ENCODE measurements around the gene GATA2.

GATA2 gene

DNA sequence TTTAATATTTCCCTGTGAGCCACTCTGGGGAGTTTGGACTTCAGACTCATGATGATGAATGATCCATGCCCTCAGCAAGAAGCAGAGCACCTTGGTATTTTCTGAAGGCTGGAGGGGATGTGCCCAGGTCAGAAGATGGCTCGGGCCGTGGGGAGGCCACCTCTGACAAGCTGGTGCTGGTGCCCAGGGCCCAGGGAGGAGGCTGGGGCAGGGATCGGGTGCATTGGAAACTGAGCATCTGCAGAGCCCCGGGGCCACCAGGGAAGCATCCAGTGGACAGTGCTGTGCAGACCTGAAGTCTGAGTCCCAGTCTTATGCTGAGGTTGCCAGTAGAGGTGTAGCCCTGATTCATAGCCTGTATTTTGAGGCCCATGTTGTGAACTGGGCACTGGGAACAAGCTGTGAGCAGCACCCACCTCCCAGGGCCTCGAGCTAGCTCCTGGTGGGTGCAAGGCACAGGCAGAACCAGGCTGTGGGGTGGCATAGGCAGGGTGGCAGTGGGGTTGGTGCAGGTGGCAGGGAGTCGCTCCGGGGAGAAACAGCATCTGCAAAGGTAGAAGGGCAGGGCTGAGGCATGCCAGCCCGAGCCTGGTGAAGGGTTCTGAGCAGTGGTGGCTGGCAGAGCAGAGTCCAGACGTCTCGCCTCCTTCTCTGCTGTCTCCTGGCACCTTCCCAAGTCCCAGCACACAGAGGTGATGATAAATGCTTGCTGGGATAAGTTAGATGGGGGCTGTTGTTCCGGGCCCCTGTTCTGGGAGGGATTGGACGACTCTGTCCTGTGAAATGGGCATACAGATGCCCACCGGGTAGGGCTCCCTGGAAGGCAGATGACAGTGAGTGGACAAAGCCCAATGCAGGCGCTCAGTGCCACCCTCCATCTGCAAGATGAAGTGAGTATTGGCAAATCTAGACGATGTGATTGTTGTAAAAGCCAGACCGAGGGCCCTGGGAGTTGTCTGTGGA, 36.9 kb downstream of the GATA2 start:
- no peak for DNase-seq

DNA sequence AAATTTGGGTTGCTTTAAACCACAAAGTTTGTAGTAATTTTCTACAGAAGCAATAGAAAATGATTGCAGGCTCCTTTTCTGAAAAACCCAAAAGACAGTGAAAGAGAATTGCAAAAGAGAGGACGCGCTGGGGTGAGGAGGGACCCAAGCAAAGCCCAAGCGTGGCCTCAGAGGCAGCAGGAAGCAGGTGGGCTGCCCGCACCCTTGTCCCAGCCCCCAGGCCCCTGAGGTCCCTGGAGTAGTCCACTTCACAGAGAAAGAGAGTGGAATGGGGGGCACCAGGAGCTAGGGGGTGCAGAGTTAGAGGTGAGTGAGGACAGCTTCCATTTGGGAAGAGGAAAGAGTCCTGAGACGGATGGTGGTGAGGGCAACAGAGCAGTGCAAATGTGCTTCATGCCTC, 37.9 kb downstream of the GATA2 start:
- no peak for DNase-seq

DNA sequence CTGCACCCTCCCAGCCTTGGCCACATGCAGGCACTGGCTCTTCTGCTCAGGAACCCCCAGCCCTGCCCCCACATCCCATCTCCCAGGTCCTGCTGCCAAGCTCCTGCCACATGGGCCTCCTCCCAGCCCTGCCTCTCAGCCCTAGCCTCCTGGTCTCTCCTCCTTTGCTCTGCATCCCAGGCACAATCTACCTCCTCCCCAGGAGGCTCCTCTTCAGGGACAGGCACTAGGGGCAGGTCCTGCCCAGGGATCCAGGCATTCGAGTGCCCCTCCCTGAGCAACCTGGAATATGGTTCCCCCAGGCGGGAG, 38.7 kb downstream of the GATA2 start:
- no peak for DNase-seq

DNA sequence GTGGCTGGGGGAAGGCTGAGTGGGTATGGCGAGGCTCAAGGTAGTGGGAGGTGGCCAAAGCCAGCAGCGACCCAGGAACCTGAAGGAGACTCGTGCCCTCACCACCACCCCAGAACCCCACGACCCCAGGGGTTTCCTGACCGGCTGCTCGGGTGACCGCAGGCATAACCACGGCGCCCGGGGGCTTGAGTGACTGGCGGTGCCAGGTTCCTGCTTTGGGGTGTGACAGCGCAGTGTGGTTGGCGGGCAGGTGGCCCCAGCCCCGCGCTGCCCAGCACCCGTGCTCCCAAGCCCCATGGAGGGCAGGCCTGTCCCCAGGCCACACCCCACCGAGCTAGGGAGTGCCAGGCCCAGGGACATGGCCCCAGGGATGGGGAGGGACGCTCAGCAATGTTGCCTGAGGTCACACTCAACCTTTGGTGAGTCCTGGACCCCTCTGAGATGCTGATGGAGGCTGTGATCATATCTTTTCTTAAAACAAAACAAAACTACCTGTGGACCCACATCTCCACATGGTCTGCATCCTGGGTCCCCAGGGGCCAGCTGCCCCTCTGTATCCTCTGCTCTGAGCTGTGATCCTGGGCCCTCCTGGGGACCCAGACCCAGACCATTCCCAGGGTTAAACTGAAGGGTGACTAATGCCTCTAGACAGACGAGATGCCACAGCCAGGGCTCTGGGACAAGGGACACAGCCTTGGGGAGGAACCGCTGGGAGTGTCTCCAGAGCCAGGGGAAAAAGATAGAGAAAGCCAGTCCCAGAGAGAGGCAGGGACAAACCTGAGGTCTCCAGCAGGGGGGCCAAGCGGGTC, 39.3 kb downstream of the GATA2 start:
- no peak for DNase-seq

DNA sequence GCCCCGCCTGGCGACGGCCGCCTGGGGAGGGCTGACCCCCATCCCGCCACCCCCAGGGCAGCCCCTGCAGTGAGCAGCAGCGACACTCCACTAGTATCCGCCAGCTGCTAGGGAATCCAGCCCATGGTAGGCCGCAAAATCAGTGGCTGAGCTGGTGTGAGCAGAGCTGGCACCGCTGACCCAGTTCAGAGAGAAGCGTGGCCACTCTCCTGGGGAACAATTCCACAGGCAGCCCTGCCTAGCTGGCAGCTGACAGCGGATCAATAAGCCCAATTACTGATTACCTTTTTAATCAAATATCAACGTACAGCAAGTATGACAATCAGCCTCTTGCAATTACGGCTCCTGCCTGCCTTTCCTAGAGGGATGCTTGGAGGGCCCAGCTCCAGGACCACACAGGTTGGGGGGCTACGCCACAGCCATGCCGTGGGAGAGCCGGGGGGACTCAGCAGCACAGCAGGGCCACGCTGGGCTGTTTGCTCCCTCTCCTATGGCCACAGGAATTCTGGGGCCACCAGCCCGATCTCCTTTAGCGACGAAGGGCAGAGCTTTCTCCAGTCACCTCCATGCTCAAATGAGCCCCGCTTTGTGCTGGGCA, 40.2 kb downstream of the GATA2 start:
- no peak for DNase-seq

DNA sequence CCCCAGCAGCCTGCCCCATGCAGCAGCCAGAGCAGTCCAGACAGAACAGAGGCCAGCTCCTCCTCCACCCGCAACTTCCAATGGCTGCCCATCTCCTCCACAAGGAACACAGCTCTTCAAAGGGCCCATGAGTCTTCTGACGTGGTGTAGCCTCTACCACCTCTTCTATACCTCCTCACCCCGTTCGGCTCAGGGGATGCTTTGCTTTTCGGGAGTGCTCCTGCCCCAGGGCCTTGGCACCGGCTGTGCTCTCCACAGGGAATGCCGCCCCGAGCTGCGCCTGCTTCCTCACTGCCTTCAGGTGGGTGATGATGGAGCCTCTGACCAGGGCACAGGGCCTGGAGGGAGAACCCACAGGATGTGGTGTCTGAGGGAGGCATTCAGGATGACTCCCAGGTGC, 40.9 kb downstream of the GATA2 start:
- DNase-seq = no peak

DNA sequence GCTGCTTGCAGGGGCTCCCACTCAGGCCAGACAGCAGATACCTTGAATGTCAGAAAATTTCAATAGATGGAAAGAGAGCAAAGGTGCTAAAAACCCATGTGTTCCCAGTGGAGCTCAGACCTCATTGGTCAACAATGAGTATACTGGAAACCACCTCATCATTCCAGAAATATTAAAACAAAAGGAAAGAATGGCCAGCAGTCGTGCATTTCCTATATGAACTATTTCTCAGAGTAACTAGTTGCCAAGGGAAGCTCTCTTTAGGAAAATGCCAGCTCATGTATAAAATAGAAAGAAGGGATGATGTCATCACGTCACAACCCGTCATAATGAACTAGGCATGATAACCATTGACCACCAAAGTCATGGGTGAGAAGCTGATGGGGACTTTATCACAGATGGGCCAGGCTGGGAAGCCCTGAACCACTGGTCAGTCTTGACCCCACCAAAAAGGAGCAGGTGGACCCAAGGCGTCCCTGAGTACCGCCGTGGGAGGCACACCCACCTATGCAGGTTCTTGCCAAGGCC, 43.8 kb downstream of the GATA2 start:
- DNase-seq = no peak

DNA sequence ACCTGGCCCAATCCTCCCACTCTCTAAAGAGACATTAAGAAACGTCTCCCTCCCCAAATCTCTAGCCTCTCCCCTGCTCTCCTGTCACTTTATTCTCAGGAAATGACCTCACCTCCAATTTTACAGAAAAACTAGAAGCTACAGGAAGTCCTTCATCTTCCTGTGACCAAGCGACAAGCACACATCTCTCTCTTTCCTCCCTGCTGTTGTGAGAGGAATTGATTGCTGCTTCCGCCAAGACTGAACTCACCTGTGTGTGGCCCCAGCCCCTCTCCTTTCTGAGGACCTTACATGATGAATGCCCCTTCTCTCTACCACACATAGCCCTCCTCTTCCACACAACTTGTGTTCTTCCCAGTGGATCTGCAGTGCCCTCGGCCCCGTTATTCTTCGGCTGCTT, 44.5 kb downstream of the GATA2 start:
- DNase-seq = no peak

DNA sequence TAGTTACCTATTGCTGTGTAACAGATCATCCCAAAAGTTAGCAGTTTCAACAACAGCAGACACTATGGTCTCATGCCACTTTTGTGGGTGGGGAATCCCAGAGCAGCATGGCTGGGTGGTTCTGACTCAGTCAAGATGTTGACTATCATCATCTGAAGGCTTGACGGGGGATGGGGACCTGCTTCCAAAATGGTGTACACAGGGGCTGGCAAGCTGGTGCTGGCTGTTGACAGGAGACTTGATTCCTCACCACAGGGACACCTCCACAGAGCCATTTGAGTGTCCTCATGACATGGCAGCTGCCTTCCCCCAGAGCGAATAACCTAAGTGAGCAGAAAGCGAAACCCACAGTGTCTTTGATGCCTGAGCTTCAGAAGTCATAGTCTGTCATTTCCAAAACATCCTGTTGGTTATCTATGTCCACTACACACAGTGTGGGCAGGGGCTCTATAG, 45.4 kb downstream of the GATA2 start:
- DNase-seq = no peak

DNA sequence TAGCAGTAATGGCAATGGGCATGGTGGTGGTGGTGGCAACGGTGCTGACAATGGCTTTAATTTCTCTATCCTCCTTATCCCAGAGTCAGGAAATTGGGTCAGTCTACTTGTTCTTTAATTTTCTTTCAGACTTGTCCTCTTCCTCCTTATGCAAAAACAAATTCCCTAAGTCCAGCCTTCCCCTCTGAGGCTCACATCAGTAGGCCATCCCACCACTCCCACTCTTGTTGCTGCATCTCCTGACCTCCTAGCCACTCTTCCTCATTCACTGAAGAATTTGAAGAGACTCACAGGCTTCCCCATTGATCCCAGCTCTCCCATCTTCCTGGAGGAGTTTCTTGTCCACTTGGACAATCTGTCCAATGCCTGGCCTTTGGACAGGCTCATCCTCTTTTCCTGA, 46.2 kb downstream of the GATA2 start:
- DNase-seq = no peak

DNA sequence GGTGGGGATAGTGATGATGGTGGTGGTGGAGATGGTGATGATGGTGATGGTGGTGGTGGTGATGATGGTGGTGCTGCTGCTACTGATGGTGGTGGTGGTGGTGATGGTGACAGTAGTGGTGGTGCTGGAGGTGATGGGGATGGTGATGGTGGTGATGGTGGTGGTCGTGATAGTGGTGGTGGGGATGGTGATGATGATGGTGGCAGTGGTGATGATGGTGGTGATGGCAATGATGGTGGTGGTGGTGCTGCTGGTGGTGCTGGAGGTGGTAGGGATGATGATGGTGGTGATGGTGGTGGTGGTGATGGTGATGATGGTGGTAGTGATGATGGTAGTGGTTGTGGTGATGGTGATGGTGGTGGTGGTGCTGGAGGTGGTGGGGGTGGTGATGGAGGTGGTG, 47.6 kb downstream of the GATA2 start:
- no peak for DNase-seq

DNA sequence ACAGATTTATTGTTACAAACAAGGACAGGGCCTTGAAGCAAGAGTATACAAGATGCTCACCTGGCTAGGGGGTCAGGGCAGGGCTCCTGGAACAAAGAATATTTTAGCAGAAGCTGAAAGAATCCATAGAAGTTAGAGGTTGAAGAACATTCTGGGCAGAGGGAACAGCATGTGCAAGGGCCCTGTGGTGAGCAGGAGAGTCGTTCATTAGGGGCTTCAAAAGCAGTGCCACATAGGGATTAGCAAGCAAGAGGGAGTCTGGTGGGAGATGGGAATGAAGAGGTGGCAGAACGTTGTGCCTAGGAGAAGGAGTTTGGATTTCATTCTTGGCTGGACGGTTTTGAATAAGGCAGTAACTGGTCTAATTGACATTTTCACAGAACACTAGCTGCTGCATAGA, 49.2 kb downstream of the GATA2 start:
- no peak for DNase-seq

DNA sequence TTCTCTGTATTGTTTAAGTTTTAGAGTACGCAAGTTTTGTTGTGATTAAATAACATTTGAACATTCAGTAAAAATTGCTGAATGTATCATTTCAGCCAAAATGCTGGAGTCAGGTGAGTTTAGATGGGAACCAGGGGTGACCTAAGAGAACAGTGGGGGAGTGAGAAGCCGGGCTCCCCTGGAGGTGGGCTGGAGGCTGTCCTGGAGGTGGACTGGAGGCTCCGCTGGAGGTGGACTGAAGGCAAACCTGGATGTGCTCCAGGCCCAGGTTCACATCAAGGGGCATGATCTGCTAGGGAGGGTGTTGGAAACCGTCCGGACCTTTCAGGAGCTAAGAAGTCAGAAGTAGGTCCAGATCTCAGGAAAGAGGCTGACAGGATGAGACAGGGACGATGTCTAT, 50.1 kb downstream of the GATA2 start:
- DNase-seq = no peak

DNA sequence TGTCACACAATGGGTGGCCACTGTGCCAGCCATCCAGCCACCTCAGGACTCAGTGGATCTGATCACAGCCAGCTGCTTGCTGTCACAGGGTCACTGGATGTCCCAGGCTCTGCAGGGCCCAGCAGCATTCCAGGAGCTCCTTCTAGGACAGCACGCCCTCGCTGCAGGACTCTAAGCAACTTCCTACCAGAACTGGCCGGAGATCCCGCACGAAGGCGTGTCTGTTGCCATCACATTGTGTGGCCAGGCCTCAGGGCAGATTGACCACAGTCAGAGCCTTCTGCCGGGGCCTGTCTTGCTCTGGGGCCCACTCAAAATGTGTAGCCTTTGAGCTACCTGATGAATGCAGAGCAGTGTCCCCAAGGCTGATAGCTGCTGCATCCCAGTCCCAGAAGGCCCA, 50.9 kb downstream of the GATA2 start:
- no peak for DNase-seq

DNA sequence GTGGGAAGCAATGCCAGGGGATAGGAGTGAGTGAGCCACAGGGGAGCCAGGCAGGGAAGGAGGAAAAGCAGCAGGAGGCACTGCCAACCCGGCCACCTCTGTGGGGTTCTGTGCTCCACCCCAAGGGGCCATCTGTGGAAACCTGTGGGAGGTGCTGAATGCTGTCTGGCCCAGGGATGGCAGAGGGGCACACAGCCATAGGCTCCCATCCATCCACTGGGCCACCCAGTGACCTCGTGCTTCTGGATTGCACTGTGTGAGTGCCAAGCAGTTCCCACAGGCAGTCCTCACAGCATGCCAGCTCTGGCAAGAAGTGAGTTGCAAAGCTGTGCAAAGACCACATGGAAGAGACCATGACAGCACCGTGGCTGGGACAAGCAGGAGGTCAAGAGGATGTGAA, 53.8 kb downstream of the GATA2 start:
- peak; percentile 30 for DNase-seq

DNA sequence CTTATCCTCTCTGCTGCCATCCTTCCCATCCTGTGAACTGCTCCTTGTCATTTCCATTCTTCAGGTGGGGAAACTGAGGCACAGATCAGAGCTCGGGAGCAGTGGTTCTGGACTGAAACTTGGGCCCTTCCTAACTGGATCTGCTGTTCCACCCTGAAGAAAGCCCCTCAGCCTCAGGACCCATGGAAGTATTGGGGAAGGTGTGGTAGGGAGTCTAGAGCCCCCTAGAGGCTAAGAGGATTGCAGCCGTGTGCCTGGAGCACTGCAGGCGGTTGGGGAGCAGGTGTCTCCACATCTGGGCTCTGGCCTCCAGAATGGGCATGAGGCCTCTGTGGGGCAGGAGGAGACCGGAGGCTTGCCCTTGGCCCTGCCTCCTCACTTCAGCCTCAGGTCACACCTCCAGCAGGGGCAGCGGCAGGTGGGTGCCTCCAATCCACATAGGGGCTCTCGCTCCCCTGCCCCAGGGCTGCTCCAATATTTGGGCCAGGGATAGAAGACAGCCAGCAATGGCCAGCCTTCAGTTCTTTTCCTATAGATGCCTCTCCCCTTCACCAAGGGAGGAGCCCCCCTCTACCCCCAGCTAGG, 54.4 kb downstream of the GATA2 start:
- DNase-seq = no peak

DNA sequence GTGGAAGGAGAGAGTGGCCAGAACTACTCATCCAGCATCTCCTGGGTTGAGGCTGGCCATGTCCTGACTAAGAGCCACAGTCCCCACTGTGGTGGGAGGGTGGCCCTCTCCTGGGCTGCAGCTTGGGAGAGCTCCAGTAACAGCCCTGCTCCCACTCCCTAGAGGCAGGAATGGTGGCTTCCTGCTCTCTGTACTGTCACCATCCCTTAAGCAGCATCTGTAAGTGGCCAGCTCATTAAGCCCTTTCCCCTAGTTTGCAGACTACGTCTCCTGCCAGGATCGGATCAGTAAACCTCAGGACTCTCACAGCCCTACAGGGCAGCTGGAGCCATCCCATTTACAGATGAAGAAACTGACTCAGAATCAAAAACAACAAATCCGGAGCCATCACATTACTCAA, 56.8 kb downstream of the GATA2 start:
- no peak for DNase-seq

DNA sequence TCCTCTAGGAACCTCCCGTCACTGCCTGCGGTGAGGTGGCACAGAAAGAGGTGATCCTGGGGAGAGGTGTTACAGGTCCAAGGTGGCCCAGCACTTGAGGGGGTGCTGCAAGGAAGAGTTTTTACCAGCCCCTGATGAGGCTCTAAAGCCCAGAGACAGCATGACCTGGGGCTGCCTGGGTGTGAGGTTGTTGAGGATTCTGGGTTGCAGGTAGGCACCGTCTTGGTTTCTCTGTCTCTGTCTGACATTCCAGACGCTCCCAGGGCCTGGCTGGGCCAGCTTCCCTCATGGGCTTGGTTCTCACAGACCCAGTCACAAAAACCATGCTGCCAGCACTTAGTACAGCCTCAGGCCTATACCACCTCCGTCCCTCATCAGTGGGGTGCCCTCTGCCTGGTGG, 57.4 kb downstream of the GATA2 start:
- DNase-seq = no peak

DNA sequence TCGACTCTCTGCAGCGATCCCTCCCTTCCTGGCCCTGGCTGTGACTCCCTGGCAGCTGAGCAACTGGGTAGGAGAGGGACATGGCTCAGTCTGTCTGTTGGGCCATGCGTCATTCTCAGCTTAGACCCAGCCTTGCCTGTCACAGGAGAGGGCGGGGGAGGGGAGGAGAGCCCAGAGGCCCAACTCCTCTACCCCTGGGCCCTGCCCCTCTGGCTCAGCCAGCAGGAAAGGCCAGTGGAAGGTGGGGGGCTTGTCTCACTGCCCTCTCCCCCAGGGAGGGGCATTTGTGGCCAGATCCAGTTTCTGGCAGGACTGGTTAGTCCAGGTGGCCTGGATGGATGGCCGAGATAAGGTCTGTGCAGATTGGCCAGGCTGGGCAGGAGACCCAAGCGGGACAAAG, 57.9 kb downstream of the GATA2 start:
- no peak for DNase-seq

DNA sequence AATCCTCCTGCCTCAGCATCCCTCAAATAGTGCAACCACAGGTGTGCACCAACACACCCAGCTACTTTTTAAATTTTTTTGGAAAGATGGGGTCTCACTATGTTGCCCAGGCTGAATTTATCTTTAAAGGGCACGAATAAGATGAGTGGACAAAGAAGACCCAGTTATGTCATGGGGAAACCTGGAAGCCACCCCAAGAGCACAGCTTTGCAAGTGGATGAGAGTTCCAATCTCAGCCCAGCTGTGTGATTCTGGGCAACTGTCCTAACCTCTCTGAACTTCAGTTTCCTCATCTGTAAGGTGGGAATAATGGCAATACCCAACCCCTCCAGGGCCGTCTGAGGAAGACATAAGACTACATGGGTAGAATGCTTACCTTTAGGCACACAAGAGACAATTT, 58.5 kb downstream of the GATA2 start:
- no peak for DNase-seq

DNA sequence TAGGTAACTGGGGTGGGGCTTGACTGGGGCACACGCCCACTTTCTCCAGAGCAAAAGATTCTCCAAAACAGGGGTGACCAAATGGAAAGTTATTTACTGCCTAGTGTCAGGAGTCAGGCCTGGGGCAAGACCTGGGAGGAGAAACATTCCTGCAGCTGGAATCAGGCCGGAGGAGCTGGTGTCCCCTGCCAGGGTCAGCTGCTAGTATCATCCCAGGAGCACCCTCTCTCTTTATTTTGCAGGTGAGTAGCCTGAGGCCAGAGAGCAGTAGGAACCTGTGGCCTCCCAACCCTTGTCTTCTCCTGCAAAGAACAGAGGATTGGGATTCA, 59.2 kb downstream of the GATA2 start:
- no peak for DNase-seq

DNA sequence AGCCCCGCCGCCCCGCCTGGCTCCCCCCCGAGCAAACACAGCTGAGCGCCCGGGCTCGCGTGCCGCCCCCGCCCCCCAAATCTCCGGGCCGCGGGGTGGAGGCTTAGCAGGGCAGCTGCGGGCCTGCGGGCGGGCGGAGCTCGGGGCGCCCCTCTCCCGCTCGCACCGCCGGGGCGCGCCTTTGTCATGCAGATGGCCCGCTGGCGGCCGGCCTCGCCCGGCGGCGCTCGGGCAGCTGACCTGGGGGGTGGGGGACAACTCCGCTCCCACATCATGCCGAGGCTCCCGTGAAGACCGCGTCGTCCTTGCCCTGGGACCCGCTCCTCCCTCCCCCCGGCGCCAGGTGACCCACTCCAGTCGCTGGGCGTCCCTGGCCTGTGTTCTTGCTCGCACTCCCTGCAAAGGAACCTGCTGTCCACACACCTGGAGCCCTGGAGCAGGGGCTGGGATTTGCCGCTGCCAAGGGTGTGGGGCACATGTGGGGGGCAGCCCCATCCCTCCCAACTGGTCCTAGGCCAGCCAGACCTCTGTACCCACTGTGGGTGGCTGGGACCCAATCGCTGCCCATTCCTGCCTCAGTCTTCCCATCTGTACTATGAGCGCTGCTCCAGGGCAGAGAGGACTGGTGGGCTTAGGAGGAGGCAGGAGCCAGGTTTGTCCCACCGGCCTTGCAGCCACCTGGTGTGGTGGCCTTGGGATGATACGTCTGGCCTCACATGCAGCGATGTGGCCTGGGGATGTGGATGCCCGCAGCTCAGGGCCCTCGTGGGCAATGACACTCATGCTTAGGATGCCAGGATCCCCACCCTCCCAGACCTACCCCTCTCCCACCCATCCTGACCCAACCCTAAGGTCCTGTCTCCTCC, 59.8 kb downstream of the GATA2 start:
- DNase-seq = no peak
